ENCODE measurements around the gene INPP4B.

- no peak for TF ChIP-seq CTCF (conservative IDR thresholded peaks at IDR 0.05; ENCODE audit: low read depth, low read length)
- TF ChIP-seq CHD1 (IDR thresholded peaks at IDR 0.05; ENCODE audit: low read depth, low read length), result no peak
- TF ChIP-seq RCOR1 (IDR thresholded peaks at IDR 0.05; ENCODE audit: insufficient replicate concordance, low read length), result no peak
- TF ChIP-seq POLR2A (IDR thresholded peaks at IDR 0.05; ENCODE audit: low read depth, low read length), result no peak
- TF ChIP-seq CEBPB (IDR thresholded peaks at IDR 0.05; ENCODE audit: low read depth, low read length), result no peak
- TF ChIP-seq RAD21 (IDR thresholded peaks at IDR 0.05; ENCODE audit: low read length), result no peak
Measured at GRCh38 chr4:142354794-142355420, 491.2 kb downstream of the INPP4B start.
